CD4-positive, alpha-beta T cell (primary cell): ENCODE measurements around the gene F2RL1. TPM values are rescaled to one million over a fixed set of nuclear protein-coding genes. Genes with fewer than 3 reads are reported as not detected.

ENCODE experiments used
- ATAC-seq: fragments of 200-7000 bp; cut with Tn5 transposase; one replicate; pipeline ENCODE4 v1.10.0; 2022; ENCODE audit warnings: mild to moderate bottlenecking; ENCODE audit not compliant: poor library complexity
- CTCF ChIA-PET: fragments of 350-600 bp; sonication (Branson Sonifier 250); formaldehyde crosslinking; loops from one replicate; lab custom pipeline; 2021; ENCODE audit warnings: antibody characterized with exemption, inconsistent platforms; lab: Charles Lee
- POLR2A ChIA-PET: fragments of 350-600 bp; sonication (Branson Sonifier 250); formaldehyde crosslinking; loops from one replicate; lab custom pipeline; 2021; ENCODE audit warnings: antibody characterized with exemption, inconsistent platforms; lab: Charles Lee
- DNase-seq, 14 experiments: peaks; one replicate each; pipeline ENCODE4 v3.0.0-alpha.2; 2013 to 2020; ENCODE audit warnings: mixed read lengths in 2 of 14
- H3K27ac ChIP-seq, 2 donors: one replicate each; pipeline versions ENCODE4 v1.5.1 to v1.7.0; 2013; ENCODE audit warnings: low read length in 2 of 2, low read depth in 1 of 2, mild to moderate bottlenecking in 1 of 2
- H3K27me3 ChIP-seq, 2 experiments: 1 replicate in 1 of 2; 2 replicates in 1 of 2; pipeline versions ENCODE4 v1.6.1 to v1.7.0; 2013; ENCODE audit warnings: low read length in 2 of 2, control low read depth in 1 of 2, mild to moderate bottlenecking in 1 of 2, moderate library complexity in 1 of 2; ENCODE audit not compliant: insufficient read depth in 2 of 2, control insufficient read depth in 1 of 2
- H3K36me3 ChIP-seq: one replicate; pipeline ENCODE4 v1.6.1; 2013; ENCODE audit warnings: low read length, control low read depth; ENCODE audit not compliant: insufficient read depth
- H3K4me1 ChIP-seq: one replicate; pipeline ENCODE4 v1.6.1; 2013; ENCODE audit warnings: low read length, control low read depth; ENCODE audit not compliant: insufficient read depth
- H3K4me3 ChIP-seq: one replicate; pipeline ENCODE4 v1.5.1; 2013; ENCODE audit warnings: mild to moderate bottlenecking, low read length, moderate library complexity
- H3K9me3 ChIP-seq, 2 experiments: 1 replicate in 1 of 2; 2 replicates in 1 of 2; pipeline versions ENCODE4 v1.6.1 to v1.7.0; 2013; ENCODE audit warnings: low read length in 2 of 2, mild to moderate bottlenecking in 2 of 2, control low read depth in 1 of 2, moderate library complexity in 1 of 2; ENCODE audit not compliant: control insufficient read depth in 1 of 2, insufficient read depth in 1 of 2
- H3K27ac Mint-ChIP-seq: one replicate; pipeline ENCODE4 v1.8.0; 2020; ENCODE audit warnings: mixed read lengths
- H3K27me3 Mint-ChIP-seq: one replicate; pipeline ENCODE4 v1.8.0; 2021; ENCODE audit warnings: mixed read lengths
- H3K36me3 Mint-ChIP-seq: one replicate; pipeline ENCODE4 v1.8.0; 2021; ENCODE audit warnings: low read depth, mixed read lengths
- H3K4me1 Mint-ChIP-seq: one replicate; pipeline ENCODE4 v1.8.0; 2021; ENCODE audit warnings: low read depth, mixed read lengths
- H3K4me3 Mint-ChIP-seq: one replicate; pipeline ENCODE4 v1.8.0; 2020; ENCODE audit warnings: mild to moderate bottlenecking, mixed read lengths
- H3K9me3 Mint-ChIP-seq: one replicate; pipeline ENCODE4 v1.8.0; 2020; ENCODE audit warnings: mixed read lengths
- intact Hi-C, 2 experiments: fragments of 100-400 bp; cut with DNase I in 1 of 2; cut with micrococcal nuclease in 1 of 2; formaldehyde crosslinking; loops; one replicate each; pipeline versions ENCODE4 v1.15.1 to v1.9.0; 2023 to 2025; cut with DNase I, micrococcal nuclease
- total RNA-seq, 174 experiments: library from RNA in 2 of 174; stranded (reverse) in 2 of 174; gene quantifications; one replicate each; pipeline ENCODE4 v1.2.3 and lab custom pipeline; 2021 to 2026
- TF ChIP-seq, protein P1 (sequence below): fragments of 200-600 bp; IDR thresholded peaks from one replicate; pipeline ENCODE4 v1.8.0; 2022; ENCODE audit warnings: antibody characterized with exemption, mild to moderate bottlenecking

The F2RL1 gene
- total RNA-seq, 2 experiments from 2014 or later = 1.7 to 2.1 TPM

DNA sequence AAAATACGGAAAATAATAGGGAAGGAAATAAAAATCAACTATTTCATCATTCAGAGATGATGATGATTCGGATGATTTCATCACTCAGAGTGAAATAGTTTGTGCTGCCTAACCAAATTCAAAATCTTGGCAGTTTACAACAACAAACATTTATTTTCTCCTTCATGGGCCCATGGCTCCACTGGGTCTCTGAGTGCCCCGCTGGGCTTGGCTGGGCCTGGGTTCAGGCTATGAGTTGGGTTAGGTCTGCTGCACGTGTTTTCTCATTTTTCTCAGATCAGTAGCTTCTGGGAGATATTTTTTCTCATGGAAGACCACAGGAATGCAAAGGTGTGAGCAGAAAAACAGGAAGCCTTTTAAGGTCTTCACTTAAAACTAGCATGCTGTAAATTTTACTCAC lies 24.0 kb upstream of the F2RL1 start:
- H3K36me3 ChIP-seq = no peaks in the 10 kb centered on the region
- CTCF ChIA-PET = no interaction called here
- H3K9me3 ChIP-seq = no peaks in the 10 kb centered on the region
- TF ChIP-seq, protein P1, sequence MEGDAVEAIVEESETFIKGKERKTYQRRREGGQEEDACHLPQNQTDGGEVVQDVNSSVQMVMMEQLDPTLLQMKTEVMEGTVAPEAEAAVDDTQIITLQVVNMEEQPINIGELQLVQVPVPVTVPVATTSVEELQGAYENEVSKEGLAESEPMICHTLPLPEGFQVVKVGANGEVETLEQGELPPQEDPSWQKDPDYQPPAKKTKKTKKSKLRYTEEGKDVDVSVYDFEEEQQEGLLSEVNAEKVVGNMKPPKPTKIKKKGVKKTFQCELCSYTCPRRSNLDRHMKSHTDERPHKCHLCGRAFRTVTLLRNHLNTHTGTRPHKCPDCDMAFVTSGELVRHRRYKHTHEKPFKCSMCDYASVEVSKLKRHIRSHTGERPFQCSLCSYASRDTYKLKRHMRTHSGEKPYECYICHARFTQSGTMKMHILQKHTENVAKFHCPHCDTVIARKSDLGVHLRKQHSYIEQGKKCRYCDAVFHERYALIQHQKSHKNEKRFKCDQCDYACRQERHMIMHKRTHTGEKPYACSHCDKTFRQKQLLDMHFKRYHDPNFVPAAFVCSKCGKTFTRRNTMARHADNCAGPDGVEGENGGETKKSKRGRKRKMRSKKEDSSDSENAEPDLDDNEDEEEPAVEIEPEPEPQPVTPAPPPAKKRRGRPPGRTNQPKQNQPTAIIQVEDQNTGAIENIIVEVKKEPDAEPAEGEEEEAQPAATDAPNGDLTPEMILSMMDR = no peak
- H3K27ac ChIP-seq = no peak overlapping the region
- DNase-seq = no peak
- no peaks in the 10 kb centered on the region for H3K27me3 ChIP-seq
- Mint-ChIP-seq H3K36me3 (no peaks in the 10 kb centered on the region), H3K27me3 (no peaks in the 10 kb centered on the region), H3K9me3 (no peaks in the 10 kb centered on the region), H3K27ac (no peak overlapping the region), H3K4me3 (no peak overlapping the region), H3K4me1 (peaks cover 14% of the 10 kb centered on the region)
- peaks cover 10% of the 10 kb centered on the region for H3K4me1 ChIP-seq
- no peak for ATAC-seq
- H3K4me3 ChIP-seq = no peak overlapping the region
- intact Hi-C loops = no loop called here
- POLR2A ChIA-PET = no interaction called here

DNA sequence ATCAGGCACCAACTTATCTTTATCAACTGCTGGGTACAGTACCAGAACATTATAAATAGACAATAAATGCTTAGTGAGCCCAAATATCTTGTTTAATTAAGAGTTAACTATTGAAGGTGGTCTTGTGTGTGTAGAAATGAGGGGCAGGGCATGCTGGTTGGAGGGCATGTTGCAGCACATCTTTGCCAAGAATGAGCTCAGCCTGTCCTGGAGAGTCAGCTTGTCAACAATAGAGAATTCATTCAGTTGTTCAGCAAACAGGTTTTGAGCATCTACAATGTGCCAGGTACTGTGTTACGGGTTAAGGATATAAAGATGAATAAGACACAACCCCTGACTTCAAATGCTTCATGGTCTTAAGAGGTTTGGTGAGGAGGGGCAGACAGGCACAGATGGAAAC lies 19.2 kb upstream of the F2RL1 start:
- DNase-seq (no peak), ATAC-seq (no peak)
- intact Hi-C loops = no loop called here
- CTCF ChIA-PET = no interaction called here
- H3K36me3 ChIP-seq = no peaks in the 10 kb centered on the region
- H3K27ac ChIP-seq = no peak overlapping the region
- TF ChIP-seq, protein P1 = no peak
- no peak overlapping the region for H3K4me3 ChIP-seq
- Mint-ChIP-seq H3K4me3 (no peak overlapping the region), H3K27me3 (no peaks in the 10 kb centered on the region), H3K36me3 (no peaks in the 10 kb centered on the region), H3K9me3 (no peaks in the 10 kb centered on the region), H3K27ac (no peak overlapping the region), H3K4me1 (no peaks in the 10 kb centered on the region)
- H3K9me3 ChIP-seq = no peaks in the 10 kb centered on the region
- POLR2A ChIA-PET = no interaction called here
- no peaks in the 10 kb centered on the region for H3K27me3 ChIP-seq
- no peaks in the 10 kb centered on the region for H3K4me1 ChIP-seq

DNA sequence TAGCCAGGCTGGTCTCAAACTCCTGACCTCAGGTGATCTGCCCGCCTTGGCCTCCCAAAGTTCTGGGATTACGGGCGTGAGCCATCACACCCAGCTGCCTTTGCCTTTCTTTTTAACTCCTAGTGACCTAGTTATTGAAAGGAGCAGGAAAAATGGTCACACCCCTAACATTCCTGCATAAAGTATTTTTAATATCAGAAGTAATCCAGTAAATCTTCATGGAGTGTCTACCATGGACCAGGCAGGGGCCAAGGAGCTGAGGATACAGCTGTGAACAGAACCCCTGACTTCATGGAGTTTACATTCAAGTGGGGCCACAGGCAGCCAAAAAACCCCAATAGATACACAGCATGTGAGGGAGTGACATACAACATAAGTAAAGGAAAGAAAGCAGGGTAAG lies 18.3 kb upstream of the F2RL1 start:
- Histone ChIP-seq H3K27me3 (no peaks in the 10 kb centered on the region), H3K4me1 (no peaks in the 10 kb centered on the region), H3K4me3 (no peak overlapping the region), H3K36me3 (no peaks in the 10 kb centered on the region), H3K27ac (no peak overlapping the region), H3K9me3 (no peaks in the 10 kb centered on the region)
- Mint-ChIP-seq H3K27ac (no peak overlapping the region), H3K9me3 (no peaks in the 10 kb centered on the region), H3K4me1 (no peaks in the 10 kb centered on the region), H3K27me3 (no peaks in the 10 kb centered on the region), H3K4me3 (no peak overlapping the region), H3K36me3 (no peaks in the 10 kb centered on the region)
- ATAC-seq (no peak), DNase-seq (no peak)
- intact Hi-C loops = no loop called here
- ChIA-PET CTCF (no interaction called here), POLR2A (no interaction called here)
- TF ChIP-seq, protein P1 = no peak
